Measurements from ENCODE around the gene RBFOX2.

The RBFOX2 gene

DNA sequence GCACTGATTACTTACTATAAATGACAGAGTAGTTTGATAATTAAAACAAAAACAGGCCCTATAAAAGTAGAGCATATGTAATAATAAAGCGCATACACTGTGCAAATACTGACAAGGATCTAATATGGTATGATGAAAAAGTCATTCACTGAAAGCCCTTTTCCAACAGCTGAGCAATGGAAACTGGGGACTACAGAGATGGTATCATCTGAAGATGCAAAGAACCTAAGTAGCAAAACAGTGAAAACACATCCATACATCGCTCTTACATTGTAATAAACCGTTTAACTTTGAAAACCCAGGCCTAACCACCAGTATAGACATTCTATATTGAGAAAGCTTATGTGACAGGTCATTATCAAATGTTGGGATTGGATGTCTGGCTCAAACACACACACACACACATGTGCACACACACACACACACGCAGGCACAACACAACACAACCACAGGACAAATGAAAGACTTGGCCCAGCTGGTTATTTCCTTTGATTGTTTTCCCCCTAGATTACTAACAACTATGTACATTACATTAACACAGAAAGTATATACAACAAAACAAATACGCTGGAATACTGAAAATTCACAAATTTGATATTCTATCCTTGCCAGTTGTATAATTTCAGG is 191.4 kb downstream of the RBFOX2 start:
- FAIRE-seq = no peak
- TF ChIP-seq, protein P1, sequence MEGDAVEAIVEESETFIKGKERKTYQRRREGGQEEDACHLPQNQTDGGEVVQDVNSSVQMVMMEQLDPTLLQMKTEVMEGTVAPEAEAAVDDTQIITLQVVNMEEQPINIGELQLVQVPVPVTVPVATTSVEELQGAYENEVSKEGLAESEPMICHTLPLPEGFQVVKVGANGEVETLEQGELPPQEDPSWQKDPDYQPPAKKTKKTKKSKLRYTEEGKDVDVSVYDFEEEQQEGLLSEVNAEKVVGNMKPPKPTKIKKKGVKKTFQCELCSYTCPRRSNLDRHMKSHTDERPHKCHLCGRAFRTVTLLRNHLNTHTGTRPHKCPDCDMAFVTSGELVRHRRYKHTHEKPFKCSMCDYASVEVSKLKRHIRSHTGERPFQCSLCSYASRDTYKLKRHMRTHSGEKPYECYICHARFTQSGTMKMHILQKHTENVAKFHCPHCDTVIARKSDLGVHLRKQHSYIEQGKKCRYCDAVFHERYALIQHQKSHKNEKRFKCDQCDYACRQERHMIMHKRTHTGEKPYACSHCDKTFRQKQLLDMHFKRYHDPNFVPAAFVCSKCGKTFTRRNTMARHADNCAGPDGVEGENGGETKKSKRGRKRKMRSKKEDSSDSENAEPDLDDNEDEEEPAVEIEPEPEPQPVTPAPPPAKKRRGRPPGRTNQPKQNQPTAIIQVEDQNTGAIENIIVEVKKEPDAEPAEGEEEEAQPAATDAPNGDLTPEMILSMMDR (IDR thresholded peaks at IDR 0.05; ENCODE audit: insufficient read depth, missing control alignments) = no peak
- no peak for DNase-seq (ENCODE audit: insufficient read length, low spot score)

DNA sequence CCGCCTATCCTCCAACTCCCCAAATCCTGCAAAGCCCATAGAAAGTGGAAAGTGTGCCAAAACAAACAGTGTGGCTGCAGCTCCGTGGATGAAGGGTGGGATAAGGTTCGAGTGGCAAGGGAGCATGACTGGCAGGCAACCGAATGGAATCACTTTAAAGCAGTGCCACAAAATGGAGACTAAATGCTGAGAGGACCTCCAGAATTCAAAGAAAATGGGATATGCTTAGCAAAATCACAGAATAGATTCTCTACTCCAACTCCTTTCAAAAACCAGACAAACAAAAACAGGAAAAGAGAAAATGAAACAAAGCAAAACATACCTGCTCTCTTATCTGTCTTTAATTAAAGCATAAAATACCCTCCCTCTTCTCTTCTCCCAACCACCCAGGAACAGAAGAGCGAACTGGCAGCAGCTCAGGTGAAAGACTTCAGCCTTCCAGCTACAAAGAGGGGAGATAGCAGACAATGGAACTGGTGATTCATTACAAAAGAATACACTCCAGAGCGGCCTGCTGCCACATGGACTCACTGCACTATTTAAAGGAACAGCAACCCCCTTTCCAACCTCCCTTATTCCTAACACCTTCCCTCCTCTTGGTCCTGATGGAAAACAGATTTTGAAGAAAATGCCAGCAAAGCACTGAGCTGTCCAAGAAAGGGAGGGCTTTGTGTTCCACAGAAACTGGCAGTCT is 192.5 kb downstream of the RBFOX2 start:
- no peak for FAIRE-seq
- no peak for DNase-seq (ENCODE audit: insufficient read length, low spot score)

GRCh38 chr22:35835267-35835997 is 193.2 kb downstream of the RBFOX2 start:
- TF ChIP-seq, protein P1 (IDR thresholded peaks at IDR 0.05; ENCODE audit: insufficient read depth, missing control alignments) = no peak
- DNase-seq (ENCODE audit: insufficient read length, low spot score) (no peak), FAIRE-seq (no peak)

More for the DNA sequence above, 192.5 kb downstream of the RBFOX2 start:
- TF ChIP-seq, protein P1 (IDR thresholded peaks at IDR 0.05; ENCODE audit: insufficient read depth, missing control alignments) = no peak

DNA sequence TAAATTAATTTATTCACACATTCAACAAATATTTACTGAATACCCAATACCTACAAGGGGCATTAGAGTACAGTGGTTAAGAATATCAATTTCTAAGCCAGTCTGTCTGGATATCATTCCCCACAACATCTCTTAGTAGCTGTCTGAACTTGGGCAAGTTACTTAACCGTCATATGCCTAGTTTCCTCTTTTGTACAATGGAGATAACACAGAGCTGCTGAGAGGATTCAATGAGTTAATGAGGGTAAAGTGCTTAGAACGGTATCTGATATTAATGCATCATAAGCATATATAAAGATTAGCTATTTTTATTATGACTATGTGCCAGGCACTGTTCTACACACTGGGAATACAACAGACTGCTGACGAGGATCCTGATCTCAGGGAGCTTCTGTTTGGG is 194.6 kb downstream of the RBFOX2 start:
- FAIRE-seq (no peak), DNase-seq (ENCODE audit: insufficient read length, low spot score) (no peak)
- TF ChIP-seq, protein P1 (IDR thresholded peaks at IDR 0.05; ENCODE audit: insufficient read depth, missing control alignments) = no peak

GRCh38 chr22:35830305-35830704 is 198.3 kb downstream of the RBFOX2 start:
- FAIRE-seq = no peak

DNA sequence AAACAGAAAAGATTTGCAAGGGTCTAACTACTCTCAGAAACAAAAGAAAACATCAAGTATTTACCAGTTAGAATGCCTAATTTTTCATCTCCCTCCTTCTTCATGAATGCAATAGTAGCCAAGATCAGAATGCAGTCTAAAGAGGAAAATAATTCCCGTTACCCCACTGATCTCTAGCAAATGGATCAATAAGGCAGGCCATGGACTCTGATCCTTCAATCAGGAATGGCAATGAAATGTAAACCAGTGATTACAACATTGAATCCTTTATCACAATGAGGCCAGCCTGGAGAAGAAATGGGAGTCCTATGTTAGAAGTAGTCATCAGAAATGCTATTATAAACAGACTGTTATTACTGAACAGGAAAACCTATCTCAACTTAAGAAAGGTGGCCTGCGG is 204.4 kb downstream of the RBFOX2 start:
- DNase-seq (ENCODE audit: insufficient read length, low spot score) = no peak
- FAIRE-seq = no peak

More at GRCh38 chr22:35830305-35830704, 198.3 kb downstream of the RBFOX2 start:
- no peak for DNase-seq (ENCODE audit: insufficient read length, low spot score)
- TF ChIP-seq, protein P1 (IDR thresholded peaks at IDR 0.05; ENCODE audit: insufficient read depth, missing control alignments) = no peak

More for the DNA sequence above, 204.4 kb downstream of the RBFOX2 start:
- TF ChIP-seq, protein P1 (IDR thresholded peaks at IDR 0.05; ENCODE audit: insufficient read depth, missing control alignments) = no peak

All from D721Med (cell line).